Measurements from ENCODE around the gene LCN15.
"Not testable (repeated sequence)": the region's sequence is repeated elsewhere in the genome, so short reads cannot be mapped to it uniquely, and the experiment has no call there.

Gene LCN15

DNA sequence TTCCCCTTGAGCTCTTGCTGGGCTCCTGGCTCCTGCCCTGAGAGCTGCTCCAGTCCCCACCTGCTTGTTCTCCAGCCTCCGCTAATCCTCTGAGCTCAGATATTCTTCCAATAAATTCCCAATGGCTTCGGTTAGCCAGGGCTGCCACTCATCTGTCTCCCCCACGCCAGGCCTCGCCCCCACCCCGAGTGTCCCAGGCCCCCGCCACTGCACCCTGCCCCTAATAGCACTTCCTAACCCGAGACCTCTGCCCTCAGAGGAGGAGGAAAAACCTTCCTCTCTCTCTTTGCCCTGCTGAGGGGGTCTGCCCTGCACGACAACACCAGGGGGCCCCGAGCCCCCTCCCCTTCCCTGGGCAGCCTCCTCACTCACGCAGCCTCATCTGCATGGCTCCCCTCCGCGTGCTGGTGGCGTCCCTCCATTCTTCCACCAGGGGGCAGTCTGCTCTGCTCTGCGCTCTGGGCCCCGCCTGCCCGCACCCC is 5.4 kb upstream of the LCN15 start:
- peaks cover 6% of the 10 kb centered on the region for H3K36me3 Mint-ChIP-seq
- H3K9me3 Mint-ChIP-seq: peaks cover 6% of the 10 kb centered on the region
- H3K27ac Mint-ChIP-seq: no peak overlapping the region
- peaks cover 9% of the 10 kb centered on the region for H3K27me3 Mint-ChIP-seq
- peaks cover 51% of the 10 kb centered on the region for H3K4me1 Mint-ChIP-seq
- ATAC-seq: peak; percentile 65
- H3K4me3 Mint-ChIP-seq: peak overlapping the region; percentile 7

DNA sequence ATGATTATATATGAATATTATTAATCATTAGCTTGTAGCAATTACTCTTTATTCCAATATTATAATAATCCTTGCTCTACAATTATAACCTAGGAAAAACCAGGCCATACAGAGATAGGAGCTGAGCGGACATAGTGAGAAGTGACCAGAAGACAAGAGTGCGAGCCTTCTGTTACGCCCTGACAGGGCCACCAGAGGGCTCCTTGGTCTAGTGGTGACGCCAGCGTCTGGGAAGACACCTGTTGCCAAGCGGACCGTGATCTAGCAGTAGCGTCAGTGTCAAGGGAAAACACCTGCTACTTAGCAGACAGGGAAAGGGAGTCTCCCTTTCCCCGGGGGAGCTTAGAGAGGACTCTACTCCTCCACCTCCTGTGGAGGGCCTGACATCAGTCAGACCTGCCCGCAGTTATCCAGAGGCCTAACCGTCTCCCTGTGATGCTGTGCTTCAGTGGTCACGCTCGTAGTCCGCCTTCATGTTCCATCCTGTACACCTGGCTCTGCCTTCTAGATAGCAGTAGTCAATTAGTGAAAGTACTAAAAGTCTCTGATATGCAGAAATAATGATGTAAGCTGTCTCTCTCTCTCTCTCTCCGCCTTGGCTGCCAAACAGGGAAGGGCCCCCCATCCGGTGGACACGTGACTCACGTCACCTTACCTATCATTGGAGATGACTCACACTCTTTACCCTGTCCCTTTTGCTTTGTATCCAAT is 2.2 kb upstream of the LCN15 start:
- not testable (repeated sequence) for ATAC-seq, H3K36me3 Mint-ChIP-seq, H3K27me3 Mint-ChIP-seq, H3K9me3 Mint-ChIP-seq
- Mint-ChIP-seq H3K4me1 (peaks cover 43% of the 10 kb centered on the region), H3K27ac (peak overlapping the region; percentile 81), H3K4me3 (peak overlapping the region; percentile 30)

DNA sequence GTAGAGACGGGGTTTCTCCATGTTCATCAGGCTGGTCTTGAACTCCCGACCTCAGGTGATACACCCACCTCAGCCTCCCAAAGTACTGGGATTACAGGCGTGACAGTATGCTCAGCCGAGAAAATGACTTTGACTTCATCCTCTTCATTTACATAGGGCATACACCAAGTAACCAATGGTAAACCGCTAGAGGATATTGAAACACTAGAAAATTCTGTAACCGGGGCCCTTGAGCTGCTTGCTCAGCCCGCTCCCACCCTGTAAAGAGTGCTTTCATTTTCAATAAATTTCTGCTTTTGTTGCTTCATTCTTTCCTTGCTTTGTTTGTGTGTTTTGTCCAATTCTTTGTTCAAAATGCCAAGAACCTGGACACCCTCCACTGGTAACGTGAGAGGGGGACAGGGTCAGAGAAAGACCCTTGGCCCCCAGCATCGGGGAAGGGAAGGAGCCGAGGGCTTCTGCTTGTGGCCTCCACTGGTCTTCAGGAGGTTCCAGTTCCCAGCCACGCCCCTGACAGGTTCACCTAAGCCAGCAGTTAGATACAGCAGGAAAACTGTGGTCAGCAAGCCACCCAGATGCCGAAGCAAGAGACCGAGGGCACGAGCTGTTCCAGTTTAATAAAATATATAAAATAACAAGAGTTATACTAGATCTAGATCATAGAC is 1.6 kb upstream of the LCN15 start:
- ATAC-seq: peak; percentile 66
- H3K36me3 Mint-ChIP-seq, H3K27me3 Mint-ChIP-seq, H3K9me3 Mint-ChIP-seq: not testable (repeated sequence)
- Mint-ChIP-seq H3K4me1 (peaks cover 49% of the 10 kb centered on the region), H3K27ac (peak overlapping the region; percentile 81), H3K4me3 (peak overlapping the region; percentile 65)

GRCh38 chr9:136765041-136765440 is 723 bp upstream of the LCN15 start:
- Mint-ChIP-seq H3K9me3 (no peaks in the 10 kb centered on the region), H3K4me1 (peaks cover 57% of the 10 kb centered on the region), H3K27ac (peak overlapping the region; percentile 81), H3K4me3 (no peak overlapping the region), H3K27me3 (peaks cover 7% of the 10 kb centered on the region), H3K36me3 (no peaks in the 10 kb centered on the region)
- no peak for ATAC-seq

- no peak overlapping the region for H3K4me3 Mint-ChIP-seq
- no peaks in the 10 kb centered on the region for H3K36me3 Mint-ChIP-seq
- H3K27me3 Mint-ChIP-seq: no peaks in the 10 kb centered on the region
- ATAC-seq: no peak
- H3K9me3 Mint-ChIP-seq: no peaks in the 10 kb centered on the region
- peaks cover 57% of the 10 kb centered on the region for H3K4me1 Mint-ChIP-seq
- H3K27ac Mint-ChIP-seq: no peak overlapping the region
These were observed 676 bp downstream of the LCN15 start for GRCh38 chr9:136763649-136764035.

DNA sequence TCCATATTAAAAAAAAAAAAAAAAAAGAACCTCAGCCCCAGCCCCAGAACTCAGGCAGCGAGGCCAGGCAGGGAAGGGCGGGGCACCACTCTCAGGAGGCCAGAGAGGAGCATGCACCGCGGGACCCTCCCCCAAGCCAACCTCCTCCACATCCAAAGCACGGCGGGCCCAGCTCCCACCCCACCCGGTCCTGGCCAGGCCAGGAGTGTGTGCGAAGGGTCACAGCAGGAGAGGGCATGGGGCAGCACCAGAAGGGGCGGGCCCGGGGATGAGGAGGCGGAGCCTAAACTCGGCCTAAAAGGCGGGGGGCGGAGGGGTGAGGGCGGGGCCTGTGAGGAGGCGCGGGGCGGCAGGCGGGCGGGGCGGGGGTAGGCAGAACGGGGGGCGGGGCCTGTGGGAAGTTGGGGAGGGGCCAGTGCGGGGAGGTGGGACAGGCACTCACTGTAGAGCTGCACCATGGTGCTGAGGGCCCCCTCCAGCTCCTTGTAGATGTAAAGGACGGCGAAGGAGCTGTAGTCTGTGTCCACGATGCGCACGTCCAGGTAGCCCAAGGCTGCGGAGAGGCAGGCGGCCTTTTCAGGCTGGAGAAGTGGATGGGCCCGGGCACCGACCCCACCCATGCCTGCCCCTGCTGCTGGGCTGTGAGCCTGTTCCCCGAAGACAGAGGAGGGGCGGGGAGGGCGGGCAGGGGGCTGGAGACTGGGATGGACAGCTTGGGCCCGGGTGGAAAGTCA is 1.2 kb downstream of the LCN15 start:
- no peaks in the 10 kb centered on the region for H3K27me3 Mint-ChIP-seq
- no peak overlapping the region for H3K4me3 Mint-ChIP-seq
- H3K36me3 Mint-ChIP-seq: no peaks in the 10 kb centered on the region
- H3K4me1 Mint-ChIP-seq: peaks cover 56% of the 10 kb centered on the region
- H3K27ac Mint-ChIP-seq: no peak overlapping the region
- ATAC-seq: no peak
- no peaks in the 10 kb centered on the region for H3K9me3 Mint-ChIP-seq

GRCh38 chr9:136762221-136762691 is 2.1 kb downstream of the LCN15 start:
- no peak overlapping the region for H3K27ac Mint-ChIP-seq
- ATAC-seq: no peak
- H3K4me3 Mint-ChIP-seq: no peak overlapping the region
- H3K9me3 Mint-ChIP-seq: no peaks in the 10 kb centered on the region
- no peaks in the 10 kb centered on the region for H3K36me3 Mint-ChIP-seq
- peaks cover 51% of the 10 kb centered on the region for H3K4me1 Mint-ChIP-seq
- H3K27me3 Mint-ChIP-seq: no peaks in the 10 kb centered on the region

- Mint-ChIP-seq H3K36me3 (no peaks in the 10 kb centered on the region), H3K27me3 (no peaks in the 10 kb centered on the region), H3K4me3 (no peak overlapping the region), H3K4me1 (peaks cover 44% of the 10 kb centered on the region), H3K27ac (no peak overlapping the region), H3K9me3 (no peaks in the 10 kb centered on the region)
- ATAC-seq: no peak
These were observed 2.8 kb downstream of the LCN15 start for GRCh38 chr9:136761545-136761981.

DNA sequence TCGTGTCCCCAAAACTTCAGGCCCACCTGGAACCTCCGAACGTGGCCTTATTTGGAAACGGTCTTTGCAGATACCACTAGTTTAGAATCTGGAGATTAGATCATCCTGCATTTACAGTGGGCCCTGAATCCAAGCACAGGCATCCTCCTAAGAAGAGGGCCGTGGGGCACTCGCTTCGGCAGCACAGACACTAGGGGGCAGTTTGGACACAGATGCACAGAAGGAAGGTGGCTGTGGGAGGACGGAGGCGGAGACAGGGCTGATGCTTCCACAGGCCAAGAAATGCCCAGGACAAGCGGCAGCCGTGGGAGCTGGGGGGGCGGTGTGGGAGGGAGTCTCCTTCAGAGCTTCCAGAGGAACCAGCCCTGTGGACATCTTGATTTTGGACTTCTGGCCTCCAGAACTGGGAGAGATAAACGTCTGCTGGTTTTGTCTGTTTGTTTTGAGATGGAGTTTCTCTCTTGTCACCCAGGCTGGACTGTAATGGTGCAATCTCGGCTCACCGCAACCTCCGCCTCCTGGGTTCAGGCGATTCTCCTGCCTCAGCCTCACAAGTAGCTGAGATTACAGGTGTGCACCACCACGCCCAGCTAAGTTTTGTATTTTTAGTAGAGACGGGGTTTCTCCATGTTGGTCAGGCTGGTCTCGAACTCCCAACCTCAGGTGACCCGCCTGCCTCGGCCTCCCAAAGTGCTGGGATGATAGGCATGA is 3.3 kb downstream of the LCN15 start:
- peak overlapping the region; percentile 67 for H3K27ac Mint-ChIP-seq
- not testable (repeated sequence) for H3K9me3 Mint-ChIP-seq, H3K27me3 Mint-ChIP-seq, H3K4me3 Mint-ChIP-seq, H3K36me3 Mint-ChIP-seq, ATAC-seq
- H3K4me1 Mint-ChIP-seq: peaks cover 38% of the 10 kb centered on the region

GRCh38 chr9:136760424-136760823 is 3.9 kb downstream of the LCN15 start:
- ATAC-seq: no peak
- peaks cover 33% of the 10 kb centered on the region for H3K4me1 Mint-ChIP-seq
- peak overlapping the region; percentile 67 for H3K27ac Mint-ChIP-seq
- no peaks in the 10 kb centered on the region for H3K27me3 Mint-ChIP-seq
- no peak overlapping the region for H3K4me3 Mint-ChIP-seq
- peaks cover 4% of the 10 kb centered on the region for H3K36me3 Mint-ChIP-seq
- H3K9me3 Mint-ChIP-seq: peaks cover 8% of the 10 kb centered on the region

- Mint-ChIP-seq H3K36me3 (peaks cover 6% of the 10 kb centered on the region), H3K4me3 (no peak overlapping the region), H3K27me3 (no peaks in the 10 kb centered on the region), H3K4me1 (peaks cover 29% of the 10 kb centered on the region), H3K27ac (peak overlapping the region; percentile 63), H3K9me3 (peaks cover 10% of the 10 kb centered on the region)
- no peak for ATAC-seq
These were observed 4.6 kb downstream of the LCN15 start for GRCh38 chr9:136759436-136760325.

DNA sequence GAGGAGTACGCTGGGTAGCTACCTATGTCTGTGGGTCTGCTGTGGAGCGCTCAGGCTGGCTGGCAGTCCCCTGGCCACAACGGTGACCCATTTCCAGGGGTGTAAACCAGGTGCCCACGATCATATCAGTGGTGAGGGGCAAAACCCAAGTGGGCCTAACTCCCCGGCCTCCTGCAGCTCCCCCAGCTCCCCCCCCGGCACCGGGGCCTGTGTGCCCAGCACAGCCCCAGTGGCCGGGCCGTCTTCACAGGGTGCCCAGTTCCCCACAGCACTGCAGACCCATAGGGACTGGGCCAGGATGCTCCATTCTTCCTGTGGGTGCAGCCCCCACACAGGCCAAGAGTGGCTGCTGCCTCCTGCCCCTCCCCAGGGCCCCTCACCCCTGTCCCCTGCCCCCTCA is 5.3 kb downstream of the LCN15 start:
- no peaks in the 10 kb centered on the region for H3K27me3 Mint-ChIP-seq
- no peak for ATAC-seq
- H3K27ac Mint-ChIP-seq: peak overlapping the region; percentile 63
- H3K4me1 Mint-ChIP-seq: peaks cover 29% of the 10 kb centered on the region
- H3K4me3 Mint-ChIP-seq: no peak overlapping the region
- H3K36me3 Mint-ChIP-seq: peaks cover 6% of the 10 kb centered on the region
- peaks cover 10% of the 10 kb centered on the region for H3K9me3 Mint-ChIP-seq

DNA sequence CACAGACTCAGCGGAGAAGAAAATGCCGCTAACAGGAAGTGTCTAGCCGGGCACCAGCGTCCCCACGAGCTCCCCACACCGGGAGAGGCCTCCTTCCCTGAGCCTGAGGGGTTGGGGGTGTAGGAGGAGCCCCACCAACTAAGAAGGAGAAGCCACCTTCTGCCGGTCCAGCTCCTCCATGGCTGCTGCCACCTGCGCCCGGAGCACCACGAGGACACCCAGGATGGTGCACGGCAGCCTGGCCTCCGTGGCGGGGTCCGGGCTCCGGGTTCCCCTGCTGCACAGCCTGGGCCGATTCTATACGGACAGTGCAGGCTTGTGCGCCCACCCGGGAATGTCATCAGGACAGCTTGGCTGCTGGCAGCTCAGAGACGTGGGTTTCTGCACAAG is 6.6 kb downstream of the LCN15 start:
- Mint-ChIP-seq H3K9me3 (peaks cover 10% of the 10 kb centered on the region), H3K27ac (peak overlapping the region; percentile 53), H3K4me3 (peak overlapping the region; percentile 43), H3K36me3 (peaks cover 8% of the 10 kb centered on the region), H3K27me3 (no peaks in the 10 kb centered on the region), H3K4me1 (peaks cover 29% of the 10 kb centered on the region)
- ATAC-seq: peak; percentile 4

DNA sequence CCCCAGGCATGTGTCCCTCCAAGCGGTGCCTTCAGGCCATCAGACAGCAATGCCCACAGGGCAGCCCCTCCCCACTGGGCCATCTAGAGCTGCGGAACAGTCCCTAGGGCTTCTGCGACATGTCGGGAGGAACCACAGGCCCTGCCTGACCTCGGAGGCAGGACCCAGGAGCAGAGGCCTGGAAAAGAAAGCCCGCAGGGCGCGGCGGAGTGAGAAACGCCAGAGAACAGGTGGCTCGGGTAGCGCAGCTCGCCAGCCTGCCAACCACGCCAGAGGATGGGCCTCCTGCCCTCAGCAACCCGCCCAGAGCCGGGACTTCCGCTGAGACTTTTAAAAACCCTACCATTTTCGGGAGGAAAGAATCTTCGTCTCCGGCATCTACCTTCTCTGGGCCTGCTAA is 7.0 kb downstream of the LCN15 start:
- Mint-ChIP-seq H3K4me3 (peak overlapping the region; percentile 43), H3K36me3 (peaks cover 12% of the 10 kb centered on the region), H3K27me3 (no peaks in the 10 kb centered on the region), H3K9me3 (peaks cover 14% of the 10 kb centered on the region), H3K27ac (peak overlapping the region; percentile 53), H3K4me1 (peaks cover 29% of the 10 kb centered on the region)
- no peak for ATAC-seq

Measured in stimulated activated memory B cell treated with anti-CD40 and anti-IgM and Interleukin-4, amounts not matched to agents 10 μg/mL and 1 μg/mL and 100 μg/mL, for 72 hours (primary cell).